ENCODE measurements around the gene VAV2.

The VAV2 gene

DNA sequence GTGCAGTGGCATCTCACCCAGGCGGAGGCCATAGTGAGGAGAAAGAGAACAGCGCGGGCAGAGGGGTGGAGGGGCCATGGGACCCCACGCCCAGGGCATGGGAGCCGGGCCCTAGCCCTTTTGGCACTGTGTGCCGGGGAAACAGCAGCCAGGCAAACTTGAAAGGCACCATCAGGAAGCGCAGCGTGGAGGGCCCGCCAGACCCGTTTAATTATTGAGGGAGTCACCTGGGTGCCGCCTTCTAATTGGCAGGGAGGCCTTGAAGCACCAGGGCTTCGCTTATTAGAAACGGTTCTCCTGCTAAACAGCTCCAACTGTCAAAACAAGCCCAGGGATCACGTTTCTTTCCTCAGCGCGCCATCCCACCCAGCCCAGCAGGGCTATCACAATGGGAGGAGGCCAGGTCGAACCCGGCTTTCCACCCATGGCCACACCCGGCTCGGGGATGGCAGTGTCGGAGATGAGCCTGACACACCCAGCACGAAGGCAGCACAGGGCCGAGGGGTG lies 149.3 kb downstream of the VAV2 start:
- Histone ChIP-seq H3K9me3 (ENCODE audit: severe bottlenecking) (no peaks in the 10 kb centered on the region), H3K27me3 (ENCODE audit: insufficient read depth, poor library complexity, severe bottlenecking) (no peaks in the 10 kb centered on the region), H3K4me3 (ENCODE audit: severe bottlenecking) (no peak overlapping the region), H3K36me3 (ENCODE audit: low read depth) (peaks cover 3% of the 10 kb centered on the region; the same call in 1 of the 2 replicates), H3K27ac (ENCODE audit: poor library complexity, severe bottlenecking) (no peak overlapping the region), H3K4me1 (ENCODE audit: insufficient read depth, poor library complexity, severe bottlenecking) (no peaks in the 10 kb centered on the region)
- DNase-seq (ENCODE audit: low spot score) (no peak), ATAC-seq (ENCODE audit: low read depth) (no peak)
- TF ChIP-seq CTCF (IDR thresholded peaks at IDR 0.05; ENCODE audit: poor library complexity, severe bottlenecking): no peak

DNA sequence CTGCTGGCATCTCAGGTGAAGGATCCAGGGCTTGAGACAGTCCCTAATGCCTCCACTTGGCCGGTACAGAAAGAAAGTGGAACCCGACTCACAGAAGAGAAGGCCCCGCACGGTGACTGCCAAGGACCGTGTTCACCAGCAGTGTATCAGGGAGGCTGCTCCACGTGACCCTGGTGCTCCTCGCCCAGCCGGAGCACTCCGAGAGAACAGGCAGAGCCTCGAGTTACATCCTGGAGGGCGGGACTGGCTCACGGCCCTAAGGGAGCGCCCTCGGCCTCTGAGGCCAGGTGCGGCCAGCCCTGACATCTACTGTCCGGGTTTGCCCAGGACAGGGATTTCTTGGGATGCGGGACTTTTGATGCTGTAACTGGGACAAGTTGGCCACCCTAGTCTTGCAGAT lies 149.9 kb downstream of the VAV2 start:
- Histone ChIP-seq H3K27me3 (ENCODE audit: insufficient read depth, poor library complexity, severe bottlenecking) (no peaks in the 10 kb centered on the region), H3K4me3 (ENCODE audit: severe bottlenecking) (no peak overlapping the region), H3K36me3 (ENCODE audit: low read depth) (no peaks in the 10 kb centered on the region), H3K9me3 (ENCODE audit: severe bottlenecking) (no peaks in the 10 kb centered on the region), H3K27ac (ENCODE audit: poor library complexity, severe bottlenecking) (no peak overlapping the region), H3K4me1 (ENCODE audit: insufficient read depth, poor library complexity, severe bottlenecking) (no peaks in the 10 kb centered on the region)
- no peak for DNase-seq (ENCODE audit: low spot score)
- TF ChIP-seq CTCF (IDR thresholded peaks at IDR 0.05; ENCODE audit: poor library complexity, severe bottlenecking): no peak
- ATAC-seq (ENCODE audit: low read depth): no peak

GRCh38 chr9:133841167-133841812 lies 150.8 kb downstream of the VAV2 start:
- H3K9me3 ChIP-seq (ENCODE audit: severe bottlenecking): no peaks in the 10 kb centered on the region
- no peak overlapping the region for H3K4me3 ChIP-seq (ENCODE audit: severe bottlenecking)
- no peak overlapping the region for H3K27ac ChIP-seq (ENCODE audit: poor library complexity, severe bottlenecking)
- H3K36me3 ChIP-seq (ENCODE audit: low read depth): no peaks in the 10 kb centered on the region
- ATAC-seq (ENCODE audit: low read depth): no peak
- H3K27me3 ChIP-seq (ENCODE audit: insufficient read depth, poor library complexity, severe bottlenecking): no peaks in the 10 kb centered on the region
- no peak for DNase-seq (ENCODE audit: low spot score)
- H3K4me1 ChIP-seq (ENCODE audit: insufficient read depth, poor library complexity, severe bottlenecking): no peaks in the 10 kb centered on the region
- TF ChIP-seq CTCF (IDR thresholded peaks at IDR 0.05; ENCODE audit: poor library complexity, severe bottlenecking): no peak

DNA sequence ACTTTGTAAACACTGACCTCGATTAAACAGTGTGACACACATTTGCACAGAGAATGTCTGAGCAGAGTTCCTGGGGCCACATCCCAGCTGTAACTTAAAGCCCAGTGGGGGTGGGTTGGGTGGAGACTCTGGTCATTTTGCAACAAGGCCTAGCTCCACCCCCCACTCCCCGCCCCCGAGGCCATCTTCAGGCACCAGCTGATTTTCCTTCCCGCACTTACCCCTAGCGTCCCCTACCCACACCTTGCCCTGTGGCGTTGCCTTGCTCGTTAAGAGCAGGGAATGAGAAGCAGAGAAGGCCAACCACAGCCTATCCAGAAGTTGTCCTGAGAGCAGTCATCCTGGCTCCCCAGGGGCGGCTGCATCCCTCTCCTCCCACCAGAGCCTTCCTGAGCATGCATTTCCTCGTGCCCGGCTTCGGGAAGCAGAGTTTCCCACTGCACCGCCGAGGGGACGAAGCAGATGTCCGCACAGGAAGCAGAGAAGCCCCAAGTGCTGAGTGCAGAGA lies 152.2 kb downstream of the VAV2 start:
- DNase-seq (ENCODE audit: low spot score) (no peak), ATAC-seq (ENCODE audit: low read depth) (no peak)
- no peaks in the 10 kb centered on the region for H3K36me3 ChIP-seq (ENCODE audit: low read depth)
- H3K4me3 ChIP-seq (ENCODE audit: severe bottlenecking): no peak overlapping the region
- H3K9me3 ChIP-seq (ENCODE audit: severe bottlenecking): no peaks in the 10 kb centered on the region
- no peaks in the 10 kb centered on the region for H3K4me1 ChIP-seq (ENCODE audit: insufficient read depth, poor library complexity, severe bottlenecking)
- no peak overlapping the region for H3K27ac ChIP-seq (ENCODE audit: poor library complexity, severe bottlenecking)
- no peaks in the 10 kb centered on the region for H3K27me3 ChIP-seq (ENCODE audit: insufficient read depth, poor library complexity, severe bottlenecking)
- no peak for TF ChIP-seq CTCF (IDR thresholded peaks at IDR 0.05; ENCODE audit: poor library complexity, severe bottlenecking)

- no peak overlapping the region for H3K27ac ChIP-seq (ENCODE audit: poor library complexity, severe bottlenecking)
- peaks cover 3% of the 10 kb centered on the region; the same call in 1 of the 2 replicates for H3K36me3 ChIP-seq (ENCODE audit: low read depth)
- no peak for DNase-seq (ENCODE audit: low spot score)
- no peak overlapping the region for H3K4me3 ChIP-seq (ENCODE audit: severe bottlenecking)
- H3K9me3 ChIP-seq (ENCODE audit: severe bottlenecking): no peaks in the 10 kb centered on the region
- no peaks in the 10 kb centered on the region for H3K4me1 ChIP-seq (ENCODE audit: insufficient read depth, poor library complexity, severe bottlenecking)
- TF ChIP-seq CTCF (IDR thresholded peaks at IDR 0.05; ENCODE audit: poor library complexity, severe bottlenecking): no peak
- ATAC-seq (ENCODE audit: low read depth): no peak
- no peaks in the 10 kb centered on the region for H3K27me3 ChIP-seq (ENCODE audit: insufficient read depth, poor library complexity, severe bottlenecking)
Measured at GRCh38 chr9:133838859-133839507, 153.1 kb downstream of the VAV2 start.
